Body of pancreas (tissue), 4 donors: ENCODE data around the gene NAGPA.

Source experiments
- CTCF ChIP-seq, 7 experiments: fragments of 450-650 bp in 4 of 7; fragments of 200-600 bp in 3 of 7; sonication (generic) in 3 of 7; IDR thresholded peaks; one replicate each; pipeline ENCODE4 v1.5.1; 2016 to 2019; ENCODE audit warnings: antibody characterized with exemption in 7 of 7
- POLR2A ChIP-seq, 3 donors: fragments of 450-650 bp; IDR thresholded peaks; one replicate each; pipeline ENCODE4 v1.6.1; 2016; ENCODE audit warnings: antibody characterized with exemption in 3 of 3, mild to moderate bottlenecking in 2 of 3

- TF ChIP-seq CTCF (IDR thresholded peaks at IDR 0.05) (no peak), POLR2A (IDR thresholded peaks at IDR 0.05) (no peak)
Observed at GRCh38 chr16:5002699-5003143, 31.0 kb downstream of the NAGPA start.
